Panc1 (cell line): ENCODE data around the gene HCRT. TPM values are rescaled to one million over a fixed set of nuclear protein-coding genes. Genes with fewer than 3 reads are reported as not detected.
"Not testable (repeated sequence)": the region's sequence is repeated elsewhere in the genome, so short reads cannot be mapped to it uniquely, and the experiment has no call there.

Experiments
- ATAC-seq: fragments of 200-7000 bp; cut with Tn5 transposase; 2 replicates; pipeline ENCODE4 v1.9.1; 2020; ENCODE audit warnings: mild to moderate bottlenecking, moderate library complexity
- BruUV-seq: library from RNA; stranded (reverse); fragments of 400-500 nt; replicated peaks from 2 replicates; lab custom pipeline; 2021; lab: Mats Ljungman, UMichigan
- CTCF ChIA-PET: fragments of 300-600 bp; sonication (Branson Sonifier 250); formaldehyde crosslinking; loops from one replicate; lab custom pipeline; 2022; ENCODE audit warnings: antibody characterized with exemption; lab: Charles Lee
- POLR2A ChIA-PET: fragments of 300-600 bp; sonication (Branson Sonifier 250); formaldehyde crosslinking; loops from one replicate; lab custom pipeline; 2022; ENCODE audit warnings: antibody characterized with exemption; lab: Charles Lee
- DNase-seq: peaks from one replicate; pipeline ENCODE4 v3.0.0-alpha.2; 2010; ENCODE audit warnings: low read depth, low spot score
- H3K27ac ChIP-seq: 2 replicates; pipeline ENCODE4 v1.5.1; 2011; ENCODE audit warnings: mild to moderate bottlenecking, low read length, inconsistent platforms
- H3K27me3 ChIP-seq: fragments of 200-500 bp; sonication (Bioruptor generic); 2 replicates; pipeline ENCODE4 v1.6.0; 2014; ENCODE audit warnings: low read length, inconsistent platforms; ENCODE audit not compliant: control insufficient read depth, insufficient read depth
- H3K36me3 ChIP-seq: fragments of 200-500 bp; sonication (Bioruptor generic); 2 replicates; pipeline ENCODE4 v1.5.1; 2014; ENCODE audit warnings: inconsistent platforms, mild to moderate bottlenecking, low read length, moderate library complexity; ENCODE audit not compliant: control insufficient read depth, insufficient read depth
- H3K4me1 ChIP-seq: 2 replicates; pipeline ENCODE4 v1.5.1; 2011; ENCODE audit warnings: inconsistent platforms, mild to moderate bottlenecking, low read length, moderate library complexity; ENCODE audit not compliant: control insufficient read depth, insufficient read depth
- H3K4me3 ChIP-seq, 2 experiments: 2 replicates each; pipeline ENCODE4 v1.5.1; 2011 to 2012; ENCODE audit warnings: low read depth in 2 of 2, low read length in 2 of 2, mild to moderate bottlenecking in 2 of 2, inconsistent platforms in 1 of 2, moderate library complexity in 1 of 2
- H3K9me3 ChIP-seq: fragments of 200-500 bp; sonication (Bioruptor generic); 2 replicates; pipeline ENCODE4 v1.5.1; 2014; ENCODE audit warnings: low read depth, mild to moderate bottlenecking, inconsistent platforms, low read length, moderate library complexity; ENCODE audit not compliant: control insufficient read depth, insufficient read depth
- POLR2AphosphoS5 ChIP-seq: IDR thresholded peaks from 2 replicates; pipeline ENCODE4 v1.6.1; 2012; ENCODE audit warnings: mild to moderate bottlenecking, low read depth, low read length, moderate library complexity
- SIN3A ChIP-seq: IDR thresholded peaks from 2 replicates; pipeline ENCODE4 v1.6.1; 2012; ENCODE audit warnings: low read depth, mild to moderate bottlenecking, low read length, moderate library complexity, borderline replicate concordance; ENCODE audit not compliant: insufficient read depth
- TCF7L2 ChIP-seq: IDR thresholded peaks from 2 replicates; pipeline ENCODE4 v1.6.1; 2011; ENCODE audit warnings: mild to moderate bottlenecking, low read depth, low read length, inconsistent platforms
- in situ Hi-C: cut with HindIII; loops from 2 replicates; pipeline ENCODE4 v1.10.0; 2016; ENCODE audit warnings: low sequenced_read_pairs, low pct_unique_long_range_greater_than_20kb
- intact Hi-C: fragments of 100-400 bp; cut with micrococcal nuclease; formaldehyde crosslinking; loops from one replicate; pipeline ENCODE4 v1.10.0; 2022; ENCODE audit not compliant: unreplicated experiment
- total RNA-seq: library from RNA; stranded (reverse); gene quantifications from one replicate; pipeline ENCODE4 v1.2.1, GENCODE V29; 2021; ENCODE audit not compliant: unreplicated experiment
- TF ChIP-seq, protein P1 (sequence below), 2 experiments: IDR thresholded peaks; 2 replicates each; pipeline ENCODE4 v1.6.1; 2011 to 2012; ENCODE audit warnings: low read depth in 2 of 2, control low read depth in 1 of 2, low read length in 1 of 2, mild to moderate bottlenecking in 1 of 2, moderate library complexity in 1 of 2; ENCODE audit not compliant: insufficient read depth in 1 of 2
- TF ChIP-seq, protein P2 (sequence below): fragments of 450-650 bp; IDR thresholded peaks from 2 replicates; pipeline ENCODE4 v1.5.1; 2017; ENCODE audit warnings: mild to moderate bottlenecking

HCRT gene
- total RNA-seq, 1 experiment from 2014 or later, result not detected

DNA sequence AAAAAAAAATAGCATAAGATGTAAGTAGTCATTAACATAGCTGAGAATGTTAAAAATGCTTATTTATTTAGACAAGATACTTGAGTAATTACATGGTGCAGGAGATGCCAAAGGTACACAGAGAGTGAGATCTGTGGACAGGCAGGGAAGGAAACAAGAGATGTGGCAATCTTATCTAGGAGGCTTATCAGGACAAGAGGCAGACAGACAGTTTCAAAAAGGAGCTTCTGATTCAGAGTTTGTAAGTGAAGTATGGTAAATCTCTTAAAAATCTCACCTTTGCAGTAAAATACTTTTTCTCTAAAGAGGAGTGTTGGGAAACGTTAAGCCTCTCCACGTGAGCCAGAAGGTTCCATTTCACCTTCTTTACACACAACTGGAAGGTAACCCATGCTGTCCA, 28.9 kb upstream of the HCRT start:
- no peaks in the 10 kb centered on the region for H3K9me3 ChIP-seq
- H3K4me3 ChIP-seq, result no peak overlapping the region
- BruUV-seq, result no TSS peak
- peaks cover 9% of the 10 kb centered on the region; the same call in 1 of the 2 replicates for H3K36me3 ChIP-seq
- DNase-seq, result no peak
- H3K27me3 ChIP-seq, result no peaks in the 10 kb centered on the region
- peaks cover 3% of the 10 kb centered on the region; the same call in 1 of the 2 replicates for H3K4me1 ChIP-seq
- ChIA-PET CTCF (interaction anchor here (0.7 to 1.3 kb wide), 2 partner anchors 8 to 95 kb away, joined by 3 to 5 read pairs; no protein-coding TSS in a partner anchor), POLR2A (interaction anchor here (0.7 kb wide), 1 partner anchor 1901 kb away, joined by 7 read pairs; no protein-coding TSS in a partner anchor)
- intact Hi-C loops (no loop called here), in situ Hi-C loops (no loop called here)
- TF ChIP-seq, protein P1, sequence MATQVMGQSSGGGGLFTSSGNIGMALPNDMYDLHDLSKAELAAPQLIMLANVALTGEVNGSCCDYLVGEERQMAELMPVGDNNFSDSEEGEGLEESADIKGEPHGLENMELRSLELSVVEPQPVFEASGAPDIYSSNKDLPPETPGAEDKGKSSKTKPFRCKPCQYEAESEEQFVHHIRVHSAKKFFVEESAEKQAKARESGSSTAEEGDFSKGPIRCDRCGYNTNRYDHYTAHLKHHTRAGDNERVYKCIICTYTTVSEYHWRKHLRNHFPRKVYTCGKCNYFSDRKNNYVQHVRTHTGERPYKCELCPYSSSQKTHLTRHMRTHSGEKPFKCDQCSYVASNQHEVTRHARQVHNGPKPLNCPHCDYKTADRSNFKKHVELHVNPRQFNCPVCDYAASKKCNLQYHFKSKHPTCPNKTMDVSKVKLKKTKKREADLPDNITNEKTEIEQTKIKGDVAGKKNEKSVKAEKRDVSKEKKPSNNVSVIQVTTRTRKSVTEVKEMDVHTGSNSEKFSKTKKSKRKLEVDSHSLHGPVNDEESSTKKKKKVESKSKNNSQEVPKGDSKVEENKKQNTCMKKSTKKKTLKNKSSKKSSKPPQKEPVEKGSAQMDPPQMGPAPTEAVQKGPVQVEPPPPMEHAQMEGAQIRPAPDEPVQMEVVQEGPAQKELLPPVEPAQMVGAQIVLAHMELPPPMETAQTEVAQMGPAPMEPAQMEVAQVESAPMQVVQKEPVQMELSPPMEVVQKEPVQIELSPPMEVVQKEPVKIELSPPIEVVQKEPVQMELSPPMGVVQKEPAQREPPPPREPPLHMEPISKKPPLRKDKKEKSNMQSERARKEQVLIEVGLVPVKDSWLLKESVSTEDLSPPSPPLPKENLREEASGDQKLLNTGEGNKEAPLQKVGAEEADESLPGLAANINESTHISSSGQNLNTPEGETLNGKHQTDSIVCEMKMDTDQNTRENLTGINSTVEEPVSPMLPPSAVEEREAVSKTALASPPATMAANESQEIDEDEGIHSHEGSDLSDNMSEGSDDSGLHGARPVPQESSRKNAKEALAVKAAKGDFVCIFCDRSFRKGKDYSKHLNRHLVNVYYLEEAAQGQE (IDR thresholded peaks at IDR 0.05; ENCODE audit: insufficient read depth in 1 of 2, low read depth in 2 of 2, low read length in 1 of 2), result no peak
- no peak for TF ChIP-seq POLR2AphosphoS5
- no peak for TF ChIP-seq TCF7L2
- no peak for TF ChIP-seq SIN3A
- TF ChIP-seq, protein P2, sequence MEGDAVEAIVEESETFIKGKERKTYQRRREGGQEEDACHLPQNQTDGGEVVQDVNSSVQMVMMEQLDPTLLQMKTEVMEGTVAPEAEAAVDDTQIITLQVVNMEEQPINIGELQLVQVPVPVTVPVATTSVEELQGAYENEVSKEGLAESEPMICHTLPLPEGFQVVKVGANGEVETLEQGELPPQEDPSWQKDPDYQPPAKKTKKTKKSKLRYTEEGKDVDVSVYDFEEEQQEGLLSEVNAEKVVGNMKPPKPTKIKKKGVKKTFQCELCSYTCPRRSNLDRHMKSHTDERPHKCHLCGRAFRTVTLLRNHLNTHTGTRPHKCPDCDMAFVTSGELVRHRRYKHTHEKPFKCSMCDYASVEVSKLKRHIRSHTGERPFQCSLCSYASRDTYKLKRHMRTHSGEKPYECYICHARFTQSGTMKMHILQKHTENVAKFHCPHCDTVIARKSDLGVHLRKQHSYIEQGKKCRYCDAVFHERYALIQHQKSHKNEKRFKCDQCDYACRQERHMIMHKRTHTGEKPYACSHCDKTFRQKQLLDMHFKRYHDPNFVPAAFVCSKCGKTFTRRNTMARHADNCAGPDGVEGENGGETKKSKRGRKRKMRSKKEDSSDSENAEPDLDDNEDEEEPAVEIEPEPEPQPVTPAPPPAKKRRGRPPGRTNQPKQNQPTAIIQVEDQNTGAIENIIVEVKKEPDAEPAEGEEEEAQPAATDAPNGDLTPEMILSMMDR, result no peak
- H3K27ac ChIP-seq, result no peak overlapping the region
- ATAC-seq, result no peak

DNA sequence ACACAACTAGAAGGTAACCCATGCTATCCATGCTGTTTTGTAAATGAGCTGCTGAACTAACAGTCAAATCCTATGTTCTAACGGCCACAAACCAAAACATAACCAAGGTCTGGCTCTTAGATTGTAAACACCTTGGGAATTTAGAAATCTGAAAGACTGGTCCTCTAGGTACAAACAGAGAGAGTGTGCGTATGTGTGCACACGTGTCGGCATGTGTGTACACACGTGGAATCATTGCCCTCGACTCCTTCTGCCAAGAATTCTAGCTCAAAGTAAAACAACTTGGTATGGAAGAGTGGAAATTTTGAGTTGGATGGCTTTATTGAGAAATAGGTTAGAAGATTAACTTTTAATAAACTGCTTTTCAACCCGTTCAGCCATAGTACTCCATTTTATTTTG, 27.1 kb upstream of the HCRT start:
- DNase-seq (no peak), ATAC-seq (no peak)
- ChIA-PET POLR2A (no interaction called here), CTCF (interaction anchor here (0.7 kb wide), 1 partner anchor 17 kb away, joined by 3 read pairs; no protein-coding TSS in a partner anchor)
- no peaks in the 10 kb centered on the region for H3K9me3 ChIP-seq
- H3K27ac ChIP-seq, result peak overlapping the region; percentile 48
- in situ Hi-C loops, result no loop called here
- peaks cover 3% of the 10 kb centered on the region; the same call in 1 of the 2 replicates for H3K4me1 ChIP-seq
- H3K36me3 ChIP-seq, result peaks cover 9% of the 10 kb centered on the region
- BruUV-seq, result no TSS peak
- no peaks in the 10 kb centered on the region for H3K27me3 ChIP-seq
- intact Hi-C loops, result no loop called here
- TF ChIP-seq POLR2AphosphoS5 (no peak), TCF7L2 (no peak), SIN3A (no peak)
- TF ChIP-seq, protein P2, result no peak
- TF ChIP-seq, protein P1 (IDR thresholded peaks at IDR 0.05; ENCODE audit: insufficient read depth in 1 of 2, low read depth in 2 of 2, low read length in 1 of 2), result no peak
- H3K4me3 ChIP-seq, result no peak overlapping the region

DNA sequence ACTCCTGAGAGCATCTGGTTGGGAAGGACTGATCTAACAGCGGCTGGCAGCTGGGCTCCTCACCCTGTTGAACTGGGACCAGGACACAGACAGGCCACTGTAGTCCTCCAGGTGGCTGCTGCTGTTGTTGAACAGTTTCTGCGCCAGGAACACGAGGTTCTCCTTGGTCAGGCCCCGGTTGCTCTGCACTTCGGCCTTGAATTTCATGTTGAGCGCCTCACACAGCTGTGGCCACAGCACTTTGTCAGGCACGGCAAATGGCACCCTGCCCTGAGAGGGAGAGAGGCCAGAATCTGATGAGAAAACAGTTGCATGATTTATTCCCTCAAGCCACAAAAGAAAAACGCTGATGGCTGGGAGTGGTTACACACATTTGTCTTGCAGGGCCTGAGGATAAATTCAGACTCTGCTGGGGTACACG, 26.7 kb upstream of the HCRT start:
- CTCF ChIA-PET, H3K9me3 ChIP-seq, H3K4me1 ChIP-seq, in situ Hi-C loops, BruUV-seq, intact Hi-C loops, POLR2A ChIA-PET, H3K27me3 ChIP-seq, DNase-seq, H3K4me3 ChIP-seq, ATAC-seq: not testable (repeated sequence)
- Histone ChIP-seq H3K27ac (peak overlapping the region; percentile 48), H3K36me3 (peaks cover 12% of the 10 kb centered on the region)
